ENCODE measurements around the gene LGALS4.
"Not testable (repeated sequence)": the region's sequence is repeated elsewhere in the genome, so short reads cannot be mapped to it uniquely, and the experiment has no call there.

Gene LGALS4

DNA sequence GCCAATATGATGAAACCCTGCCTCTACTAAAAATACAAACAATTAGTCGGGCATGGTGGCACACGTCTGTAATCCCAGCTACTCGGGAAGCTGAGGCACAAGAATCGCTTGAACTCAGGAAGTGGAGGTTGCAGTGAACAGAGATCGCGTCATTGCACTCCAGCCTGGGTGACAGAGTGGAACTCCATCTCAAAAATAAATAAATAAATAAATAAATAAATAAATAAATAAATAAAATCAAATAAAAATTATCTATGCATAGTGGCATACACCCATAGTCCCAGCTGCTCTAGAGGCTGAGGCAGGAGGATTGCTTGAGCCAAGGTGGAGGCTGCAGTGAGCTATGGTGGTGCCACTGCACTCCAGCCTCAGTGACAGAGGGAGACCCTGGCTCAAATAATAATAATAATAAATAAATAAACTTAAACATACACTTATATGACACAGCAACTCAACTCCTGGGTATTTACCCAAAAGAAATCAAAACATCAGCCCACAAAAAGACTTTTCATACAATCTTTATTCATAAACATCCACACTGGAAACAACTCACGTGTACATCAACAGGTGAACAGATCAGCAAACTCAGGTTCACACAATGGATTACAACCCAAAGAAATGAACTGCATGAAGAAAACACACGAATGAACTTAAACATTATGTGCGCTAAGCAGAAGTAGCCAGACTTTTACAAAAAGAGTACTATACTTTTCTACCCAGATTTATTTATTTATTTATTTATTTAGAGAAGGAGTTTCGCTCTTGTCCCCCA is 46.3 kb downstream of the LGALS4 start:
- DNase-seq = no peak

DNA sequence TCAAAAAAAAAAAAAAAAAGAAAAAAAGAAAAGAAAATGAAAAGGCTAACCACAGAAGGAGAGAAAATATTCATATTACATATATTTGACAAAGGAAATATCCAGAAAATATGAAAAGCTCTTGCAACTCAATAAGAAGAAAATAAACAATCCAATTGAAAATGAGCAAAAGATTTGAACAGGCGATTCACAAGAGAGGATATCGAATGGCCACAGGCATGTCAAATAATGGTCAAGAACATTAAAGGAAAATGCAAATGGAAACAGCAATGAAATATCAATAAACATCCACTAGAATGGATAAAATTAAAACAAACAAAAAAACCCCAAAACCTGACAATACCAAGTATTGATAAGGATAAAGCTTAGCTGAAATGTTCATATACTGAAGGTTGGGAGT is 47.5 kb downstream of the LGALS4 start:
- no peak for DNase-seq

DNA sequence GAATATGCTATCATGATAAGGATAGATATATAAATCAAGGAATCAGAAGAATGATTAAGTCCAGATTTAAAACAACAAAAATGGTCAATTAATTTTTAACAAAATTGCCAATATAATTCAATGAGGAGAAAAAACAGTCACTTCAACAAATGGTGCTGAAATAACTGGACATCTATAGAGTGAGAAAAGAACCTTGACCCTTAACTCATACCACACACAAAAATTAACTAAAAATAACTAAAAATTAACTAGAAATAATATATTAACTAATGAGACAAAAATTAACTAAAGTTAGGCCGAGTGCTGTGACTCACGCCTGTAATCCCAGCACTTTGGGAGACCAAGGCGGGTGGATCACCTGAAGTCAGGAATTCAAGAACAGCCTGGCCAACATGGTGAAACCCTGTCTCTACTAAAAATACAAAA is 48.9 kb downstream of the LGALS4 start:
- no peak for DNase-seq

DNA sequence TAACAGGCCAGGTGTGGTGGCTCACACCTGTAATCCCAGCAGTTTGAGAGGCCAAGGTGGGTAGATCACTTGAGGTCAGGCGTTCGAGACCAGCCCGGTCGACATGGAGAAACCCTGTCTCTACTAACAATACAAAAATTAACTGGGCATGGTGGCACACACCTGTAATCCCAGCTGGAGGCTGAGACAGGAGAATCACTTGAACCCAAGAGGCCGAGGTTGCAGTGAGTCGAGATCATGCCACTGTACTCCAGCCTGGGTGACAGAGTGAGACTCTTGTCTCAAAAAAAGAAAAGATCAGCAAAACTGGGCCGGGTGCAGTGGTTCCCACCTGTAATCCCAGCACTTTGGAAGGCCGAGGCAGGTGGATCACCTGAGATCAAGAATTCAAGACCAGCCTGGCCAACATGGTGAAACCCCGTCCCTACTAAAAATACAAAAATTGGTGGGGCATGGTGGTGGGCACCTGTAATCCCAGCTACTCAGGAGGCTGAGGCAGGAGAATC is 50.8 kb downstream of the LGALS4 start:
- DNase-seq = not testable (repeated sequence)

DNA sequence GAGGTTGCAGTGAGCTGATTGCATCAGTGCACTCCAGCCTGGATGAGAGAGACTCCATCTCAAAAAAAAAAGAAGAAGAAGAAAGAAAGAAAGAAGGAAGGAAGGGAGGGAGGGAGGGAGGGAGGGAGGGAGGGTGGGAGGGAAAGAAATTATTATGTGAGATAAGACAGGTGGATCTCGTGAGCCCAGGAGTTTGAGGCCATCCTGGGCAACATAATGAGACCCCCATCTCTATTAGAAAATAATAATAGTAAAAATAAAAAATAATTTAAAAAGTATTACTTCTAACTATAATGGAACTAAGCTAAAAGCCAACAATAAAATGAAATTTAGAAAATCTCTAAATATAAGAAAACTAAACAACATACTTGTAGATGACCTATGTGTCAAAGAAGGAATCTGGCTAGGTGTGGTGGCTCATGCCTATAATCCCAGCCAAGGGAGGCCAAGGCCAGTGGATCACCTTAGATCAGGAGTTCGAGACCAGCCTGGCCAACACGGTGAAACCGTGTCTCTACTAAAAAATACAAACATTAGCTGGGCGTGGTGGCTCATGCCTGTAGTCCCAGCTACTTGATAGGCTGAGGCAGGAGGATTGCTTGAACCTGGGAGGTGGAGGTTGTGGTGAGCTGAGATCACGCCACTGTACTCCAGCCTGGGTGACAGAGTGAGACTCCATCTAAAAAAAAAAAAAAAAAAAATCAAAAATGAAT is 51.8 kb downstream of the LGALS4 start:
- DNase-seq = not testable (repeated sequence)

DNA sequence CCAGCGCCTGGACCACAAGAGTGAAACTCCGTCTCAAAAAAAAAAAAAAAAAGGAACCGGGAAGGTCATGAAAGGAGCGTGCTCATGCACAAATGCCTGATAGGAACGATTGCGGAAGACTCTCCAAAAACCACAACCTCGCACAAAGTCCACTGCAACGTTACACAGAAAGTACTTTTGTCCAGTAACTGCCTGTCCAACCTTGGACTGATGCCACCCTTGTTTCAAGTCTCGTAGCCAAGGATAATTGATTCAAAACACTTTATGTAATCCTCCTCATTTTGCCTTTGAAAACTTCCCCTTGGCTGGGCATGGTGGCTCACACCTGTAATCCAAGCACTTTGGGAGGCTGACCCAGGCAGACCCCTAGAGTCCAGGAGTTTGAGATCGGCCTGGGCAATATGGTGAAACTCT is 53.1 kb downstream of the LGALS4 start:
- DNase-seq = no peak

DNA sequence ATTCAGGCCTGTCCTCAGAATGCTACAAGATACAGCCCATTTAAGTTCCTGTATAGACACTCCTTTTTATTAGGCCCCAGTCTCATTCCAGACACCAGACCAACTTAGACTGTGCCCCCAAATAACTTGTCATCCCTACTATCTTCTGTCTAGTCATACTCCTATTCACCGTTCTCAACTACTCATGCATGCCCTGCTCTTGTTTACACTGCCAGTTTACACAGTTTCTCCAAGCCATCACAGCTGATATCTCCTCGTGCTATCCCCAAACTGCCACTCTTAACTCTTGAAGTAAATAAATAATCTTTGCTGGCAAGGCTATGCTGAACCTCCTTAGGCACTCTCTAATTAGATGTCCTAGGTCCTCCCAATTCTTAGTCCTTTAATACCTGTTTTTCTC is 58.5 kb downstream of the LGALS4 start:
- not testable (repeated sequence) for DNase-seq

DNA sequence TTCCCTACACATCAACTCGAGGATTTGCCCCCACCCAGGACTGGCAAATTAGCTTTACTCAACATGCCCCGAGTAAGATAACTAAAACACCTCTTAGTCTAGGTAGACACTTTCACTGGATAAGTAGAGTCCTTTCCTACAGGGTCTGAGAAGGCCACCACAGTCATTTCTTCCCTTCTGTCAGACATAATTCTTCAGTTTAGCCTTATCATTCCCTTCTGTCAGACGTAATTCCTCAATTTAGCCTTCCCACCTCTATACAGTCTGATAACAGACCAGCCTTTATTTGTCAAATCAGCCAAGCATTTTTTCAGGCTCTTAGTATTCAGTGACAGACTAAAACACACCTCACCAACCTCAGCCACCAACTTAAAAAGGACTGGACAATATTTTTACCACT is 59.0 kb downstream of the LGALS4 start:
- not testable (repeated sequence) for DNase-seq
